ENCODE results near the gene MAP4K3. TPM values are rescaled to one million over a fixed set of nuclear protein-coding genes. Genes with fewer than 3 reads are reported as not detected.
A peak's percentile ranks its signal among the peaks of the same experiment; 100 is the strongest.

MAP4K3 gene
- polyA plus RNA-seq, 2 of the 4 experiments (the other 2 are of a cell fraction): 15.8 to 44.6 TPM

- TF ChIP-seq RNF2 (IDR thresholded peaks at IDR 0.05; ENCODE audit: borderline replicate concordance, low read depth): no peak
- no peak for TF ChIP-seq MYC (IDR thresholded peaks at IDR 0.05; ENCODE audit: borderline replicate concordance, low read length)
- no peak for TF ChIP-seq ATOH8 (CRISPR knock-in tag; IDR thresholded peaks at IDR 0.05; ENCODE audit: low read depth)
- TF ChIP-seq ZSCAN20 (CRISPR knock-in tag; IDR thresholded peaks at IDR 0.05): no peak
- no peak for TF ChIP-seq POLR2AphosphoS2 (conservative IDR thresholded peaks at IDR 0.05; ENCODE audit: low read length)
- peak; percentile 85 to 88 for TF ChIP-seq RAD21 (conservative IDR thresholded peaks at IDR 0.05 in 1 of 2, IDR thresholded peaks at IDR 0.05 in 1 of 2)
- TF ChIP-seq GATA3 (IDR thresholded peaks at IDR 0.05; ENCODE audit: borderline replicate concordance): no peak
- TF ChIP-seq ZFP36 (IDR thresholded peaks at IDR 0.05; ENCODE audit: borderline replicate concordance, partially characterized antibody): no peak
- TF ChIP-seq NFE2L2 (conservative IDR thresholded peaks at IDR 0.05; ENCODE audit: low read length): no peak
Measured at GRCh38 chr2:39227628-39228412, 209.3 kb downstream of the MAP4K3 start (continued).

GRCh38 chr2:39225567-39225966, 211.5 kb downstream of the MAP4K3 start:
- FAIRE-seq (no peak), DNase-seq (ENCODE audit: low read depth in 1 of 2, low spot score in 1 of 2) (no peak), ATAC-seq (no peak)
- Histone ChIP-seq H3K4me2 (no peak overlapping the region), H3K27ac (no peak overlapping the region), H3K9me3 (no peaks in the 10 kb centered on the region), H3K4me3 (no peak overlapping the region), H3K4me1 (no peaks in the 10 kb centered on the region)
- 93% methylated on average over 1 of the region's 1 CpG for WGBS (ENCODE audit: missing lambda C conversion rate)
- CTCF ChIA-PET: interaction anchor here (0.8 to 1.8 kb wide), 2 partner anchors 99 to 166 kb away, joined by 4 to 6 read pairs; no protein-coding TSS in a partner anchor
- TF ChIP-seq ZFP36 (IDR thresholded peaks at IDR 0.05; ENCODE audit: borderline replicate concordance, partially characterized antibody): no peak
- no peak for TF ChIP-seq KDM5A (IDR thresholded peaks at IDR 0.05)
- TF ChIP-seq EP300 (IDR thresholded peaks at IDR 0.05): no peak
- TF ChIP-seq NR3C1 (IDR thresholded peaks at IDR 0.05): no peak
- TF ChIP-seq MAX (IDR thresholded peaks at IDR 0.05): no peak
- no peak for TF ChIP-seq HDAC2 (IDR thresholded peaks at IDR 0.05)
- TF ChIP-seq RARB (CRISPR knock-in tag; IDR thresholded peaks at IDR 0.05): no peak
- POLR2A ChIA-PET: no interaction called here

- FAIRE-seq (no peak), ATAC-seq (no peak), DNase-seq (ENCODE audit: low read depth in 1 of 2, low spot score in 1 of 2) (no peak)
- H3K9me3 ChIP-seq: no peaks in the 10 kb centered on the region
- H3K4me3 ChIP-seq: no peak overlapping the region
- WGBS (ENCODE audit: missing lambda C conversion rate): 25% methylated on average over 1 of the region's 1 CpG
- CTCF ChIA-PET: interaction anchor here (1.1 to 1.8 kb wide), 2 partner anchors 165 to 276 kb away, joined by 3 to 6 read pairs; no protein-coding TSS in a partner anchor
- H3K4me2 ChIP-seq: no peak overlapping the region
- TF ChIP-seq POLR2A (IDR thresholded peaks at IDR 0.05; ENCODE audit: low read length) (no peak), MAFK (IDR thresholded peaks at IDR 0.05; ENCODE audit: partially characterized antibody) (peak; percentile 39)
- H3K4me1 ChIP-seq: no peaks in the 10 kb centered on the region
- POLR2A ChIA-PET: no interaction called here
- H3K27ac ChIP-seq: no peak overlapping the region
Measured at GRCh38 chr2:39223909-39224308, 213.2 kb downstream of the MAP4K3 start.

GRCh38 chr2:39221459-39221858, 215.6 kb downstream of the MAP4K3 start:
- CTCF ChIA-PET: no interaction called here
- FAIRE-seq (no peak), DNase-seq (ENCODE audit: low read depth in 1 of 2, low spot score in 1 of 2) (no peak), ATAC-seq (no peak)
- POLR2A ChIA-PET: no interaction called here
- H3K4me2 ChIP-seq: no peak overlapping the region
- no peak overlapping the region for H3K27ac ChIP-seq
- no peak for TF ChIP-seq ZC3H11A (IDR thresholded peaks at IDR 0.05)
- no peak for TF ChIP-seq EHMT2 (IDR thresholded peaks at IDR 0.05; ENCODE audit: low read depth)
- no peak for TF ChIP-seq TFCP2L1 (CRISPR knock-in tag; IDR thresholded peaks at IDR 0.05)
- TF ChIP-seq HOXB5 (CRISPR knock-in tag; IDR thresholded peaks at IDR 0.05): no peak
- no peaks in the 10 kb centered on the region for H3K9me3 ChIP-seq
- no peaks in the 10 kb centered on the region for H3K4me1 ChIP-seq
- no peak overlapping the region for H3K4me3 ChIP-seq
- 95% methylated on average over 3 of the region's 3 CpGs for WGBS (ENCODE audit: missing lambda C conversion rate)
